ENCODE results near the gene AGFG2. TPM values are rescaled to one million over a fixed set of nuclear protein-coding genes. Genes with fewer than 3 reads are reported as not detected.

AGFG2 gene, protein sequence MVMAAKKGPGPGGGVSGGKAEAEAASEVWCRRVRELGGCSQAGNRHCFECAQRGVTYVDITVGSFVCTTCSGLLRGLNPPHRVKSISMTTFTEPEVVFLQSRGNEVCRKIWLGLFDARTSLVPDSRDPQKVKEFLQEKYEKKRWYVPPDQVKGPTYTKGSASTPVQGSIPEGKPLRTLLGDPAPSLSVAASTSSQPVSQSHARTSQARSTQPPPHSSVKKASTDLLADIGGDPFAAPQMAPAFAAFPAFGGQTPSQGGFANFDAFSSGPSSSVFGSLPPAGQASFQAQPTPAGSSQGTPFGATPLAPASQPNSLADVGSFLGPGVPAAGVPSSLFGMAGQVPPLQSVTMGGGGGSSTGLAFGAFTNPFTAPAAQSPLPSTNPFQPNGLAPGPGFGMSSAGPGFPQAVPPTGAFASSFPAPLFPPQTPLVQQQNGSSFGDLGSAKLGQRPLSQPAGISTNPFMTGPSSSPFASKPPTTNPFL
- total RNA-seq: 7.5 TPM

DNA sequence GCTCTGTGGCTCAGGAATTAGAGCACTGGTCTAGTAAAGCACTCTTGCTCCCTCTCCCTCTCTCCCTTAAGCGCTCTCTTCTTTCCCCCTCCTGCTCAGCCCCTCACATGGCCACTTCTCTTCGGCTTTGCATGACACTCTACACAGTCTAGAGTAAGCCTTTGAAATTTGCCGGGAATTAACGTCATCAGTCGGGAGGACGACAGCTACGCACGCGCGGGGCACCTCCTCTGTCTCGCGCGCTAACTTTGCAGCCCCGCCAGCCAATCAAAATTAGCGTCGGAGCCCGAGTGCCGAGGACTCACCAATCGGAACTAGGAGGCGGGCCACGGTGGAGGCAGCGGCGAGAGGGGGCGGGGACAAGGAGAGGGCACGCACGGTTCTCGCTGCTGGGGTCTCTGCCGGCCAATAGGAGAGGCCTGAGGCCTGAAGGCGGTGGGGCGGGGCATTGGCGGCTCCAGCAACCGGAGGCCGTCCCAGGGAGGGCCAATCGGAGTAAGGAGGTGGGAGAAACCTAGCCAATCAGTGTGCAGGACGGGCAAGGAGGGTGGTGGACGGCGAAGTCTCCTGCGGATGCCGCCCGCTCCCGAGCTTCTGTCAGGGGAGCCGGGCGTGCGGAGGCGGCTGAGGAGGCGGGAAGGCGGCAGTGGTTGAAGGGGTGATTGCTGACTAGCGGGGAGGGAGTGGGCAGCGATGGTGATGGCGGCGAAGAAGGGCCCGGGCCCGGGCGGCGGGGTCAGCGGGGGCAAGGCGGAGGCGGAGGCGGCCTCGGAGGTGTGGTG lies at the start of gene AGFG2:
TSS of gene AGFG2 (plus strand) at position 550 of the 782 bp plus-strand sequence. CDS start at position 694, 144 bp downstream.

DNA sequence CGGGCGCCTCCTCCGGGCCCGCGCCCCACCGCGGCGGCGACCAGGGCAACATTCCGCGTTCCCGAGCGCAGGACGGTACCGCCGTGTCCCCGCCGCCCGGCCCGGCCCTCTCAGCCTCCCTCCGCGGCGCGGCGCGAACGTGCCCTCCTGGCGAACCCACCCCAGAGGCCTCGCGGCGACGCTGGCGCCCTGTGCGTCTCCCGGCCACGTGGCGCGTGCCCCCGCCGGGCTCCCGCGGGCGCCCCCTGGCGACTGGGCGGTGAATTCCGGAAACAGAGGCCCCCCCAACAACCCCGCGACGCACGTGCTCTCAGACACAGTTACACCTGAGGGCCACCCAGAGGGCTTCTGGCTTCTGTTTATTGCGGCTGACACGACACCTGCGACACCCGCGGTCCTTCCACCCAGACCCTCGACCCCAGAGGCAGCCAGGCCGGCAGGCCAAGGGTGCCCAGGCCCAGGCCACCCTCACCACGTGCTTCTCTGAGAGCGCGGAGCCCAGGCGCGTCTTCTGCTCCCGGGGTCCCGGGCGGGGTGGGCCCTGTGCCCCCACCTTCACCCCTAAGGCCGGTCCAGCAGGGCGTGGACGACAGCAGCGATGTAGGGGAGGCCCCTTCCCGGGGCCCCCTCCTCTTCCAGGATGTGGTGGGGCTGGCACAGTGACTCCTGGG lies 34.8 kb downstream of the AGFG2 start, which contains the start of gene SAP25:
TSS of gene SAP25 (minus strand) at position 210 of the 671 bp plus-strand sequence. CDS start at position 52, 158 bp downstream.

DNA sequence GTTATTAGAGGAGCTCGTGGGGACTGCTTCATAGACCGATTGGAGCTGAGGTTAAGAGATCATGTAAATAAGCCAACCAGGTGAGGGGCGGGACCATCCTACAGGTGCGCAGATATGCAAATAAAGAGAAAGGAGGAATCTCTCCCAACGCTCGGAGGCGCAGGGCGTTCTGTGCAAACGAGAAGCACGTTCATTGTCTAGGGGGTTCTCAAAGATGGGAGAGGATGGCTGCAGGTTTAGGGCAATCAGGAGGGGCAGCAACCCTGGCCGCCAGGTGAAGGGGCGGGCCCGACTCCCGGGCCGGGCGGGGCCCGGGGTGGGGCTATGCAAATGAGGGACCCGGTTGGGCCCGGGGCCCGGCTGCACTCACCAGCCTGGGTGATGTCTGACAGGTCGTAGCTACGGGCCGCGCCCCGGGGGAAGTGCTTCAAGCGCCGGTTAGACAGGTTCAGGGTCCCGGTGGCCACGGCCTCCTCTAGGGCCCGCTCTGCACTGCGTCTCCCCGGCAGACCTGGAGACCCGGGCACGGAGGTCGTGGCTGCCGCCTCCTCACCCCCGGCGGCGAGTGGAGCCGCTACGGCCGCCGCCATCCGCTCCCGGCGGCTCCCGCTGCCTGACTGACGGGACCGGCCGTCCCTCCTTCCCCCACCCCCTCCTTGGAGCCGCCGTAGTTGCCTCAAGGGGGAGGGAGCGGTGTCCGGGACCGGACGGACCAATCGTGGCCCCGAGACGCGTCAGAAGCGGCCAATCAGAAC lies 46.7 kb downstream of the AGFG2 start, which contains the start of gene LRCH4:
TSS of gene LRCH4 (minus strand) at position 619 of the 755 bp plus-strand sequence. CDS start at position 590, 29 bp downstream.

DNA sequence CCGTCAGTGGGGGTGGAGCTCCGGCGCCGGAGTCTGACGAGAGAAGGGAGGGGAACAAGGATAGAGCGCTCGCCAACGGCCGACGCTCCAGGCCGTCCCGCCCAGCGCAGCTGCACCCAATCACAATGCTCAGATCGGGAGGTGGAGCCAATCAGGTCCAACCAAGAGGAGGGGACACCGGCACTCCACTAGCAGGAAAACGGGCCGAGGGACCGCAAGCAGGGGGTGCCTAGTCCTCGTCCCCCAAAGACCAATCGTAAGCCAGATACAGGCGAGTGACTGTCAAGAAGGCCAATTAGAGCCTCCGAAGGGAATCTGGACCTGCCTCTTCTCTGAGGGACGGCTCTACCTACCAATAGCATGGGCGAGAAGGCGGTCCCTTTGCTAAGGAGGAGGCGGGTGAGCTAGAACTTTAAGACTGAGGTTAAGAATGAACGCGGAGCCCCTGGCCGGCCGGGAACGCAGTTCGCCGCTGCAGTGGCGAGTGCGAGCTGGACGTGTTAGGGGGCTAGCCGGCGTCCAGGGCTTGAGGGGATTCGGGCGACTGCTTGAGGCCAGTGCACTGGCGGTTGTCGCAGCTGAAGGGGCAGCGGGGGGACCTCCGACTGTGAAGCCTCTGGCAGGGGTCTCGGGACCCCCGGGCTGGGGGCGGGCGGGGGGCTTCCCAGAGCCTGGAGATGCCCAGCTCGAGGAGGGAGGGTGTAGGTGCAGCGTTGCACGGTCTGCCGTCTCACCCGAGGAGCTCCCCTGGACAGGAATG lies 47.4 kb downstream of the AGFG2 start, which contains the start of gene FBXO24:
TSS of gene FBXO24 (plus strand) at position 63 of the 760 bp plus-strand sequence. CDS start at position 361, 298 bp downstream.

DNA sequence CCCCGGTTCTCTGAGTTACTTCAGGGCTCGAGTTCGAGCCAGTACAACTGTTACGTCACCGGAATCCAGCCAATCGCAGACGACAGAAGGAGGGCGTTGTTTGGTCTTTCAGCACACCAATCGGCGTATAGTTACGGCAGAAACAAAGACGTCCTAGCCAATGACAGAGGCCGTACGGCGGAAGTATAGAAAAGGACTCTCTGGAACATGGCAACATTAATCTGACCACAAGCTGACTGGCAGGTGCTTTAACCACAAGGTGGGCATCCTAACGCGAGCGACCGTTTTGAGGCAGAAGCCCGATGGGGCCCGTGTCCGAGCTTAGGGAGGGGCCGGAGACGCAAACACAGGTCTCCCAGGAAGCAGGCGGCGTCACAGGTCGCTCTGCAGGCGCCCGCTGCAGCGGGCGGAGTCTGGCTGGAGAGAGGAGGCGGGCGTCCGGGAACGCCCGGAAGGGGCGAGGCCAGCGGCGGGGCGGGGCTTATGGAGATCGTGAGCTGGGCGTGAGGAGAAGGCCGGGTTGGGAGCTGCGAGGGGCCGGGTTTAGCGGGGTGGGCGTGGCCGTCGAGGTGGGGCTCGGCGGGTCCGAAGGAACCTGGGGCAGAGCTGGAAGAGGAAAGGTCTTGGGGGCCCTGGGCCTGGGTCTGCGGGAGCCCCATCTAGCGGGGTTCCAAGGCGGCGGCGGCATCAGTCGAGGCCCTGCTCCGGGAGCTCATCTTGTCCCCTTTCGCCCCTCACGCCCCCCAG lies 73.2 kb downstream of the AGFG2 start, which contains the start of gene MOSPD3:
TSS of gene MOSPD3 (plus strand) at position 558 of the 747 bp plus-strand sequence. CDS start 252 bp downstream, outside the sequence.

Other genes starting within 250 kb of the AGFG2 start
- gene SPDYE3, start 231.5 kb upstream of the AGFG2 start, total RNA-seq: not detected
- 33.3 TPM for gene PILRB, start 181.1 kb upstream of the AGFG2 start, total RNA-seq
- 1.8 TPM for gene PILRA, start 165.7 kb upstream of the AGFG2 start, total RNA-seq
- gene ZCWPW1, start 110.5 kb upstream of the AGFG2 start, total RNA-seq: 2.9 TPM
- 27.2 TPM for gene MEPCE, start 109.4 kb upstream of the AGFG2 start, total RNA-seq
- gene PPP1R35, start 102.7 kb upstream of the AGFG2 start, total RNA-seq: 13.9 TPM
- gene SPACDR, start 74.9 kb upstream of the AGFG2 start, total RNA-seq: not detected
- 29.0 TPM for gene TSC22D4, start 60.0 kb upstream of the AGFG2 start, total RNA-seq
- gene NYAP1, start 55.3 kb upstream of the AGFG2 start, total RNA-seq: 6.0 TPM
- gene SAP25, start 34.7 kb downstream of the AGFG2 start, total RNA-seq: not detected
- 41.8 TPM for gene LRCH4, start 46.9 kb downstream of the AGFG2 start, total RNA-seq
- 2.5 TPM for gene FBXO24, start 47.1 kb downstream of the AGFG2 start, total RNA-seq
- 198 TPM for gene PCOLCE, start 63.2 kb downstream of the AGFG2 start, total RNA-seq
- gene MOSPD3, start 73.3 kb downstream of the AGFG2 start, total RNA-seq: 10.0 TPM
- 6.2 TPM for gene TFR2, start 102.3 kb downstream of the AGFG2 start, total RNA-seq
- gene ACTL6B, start 117.2 kb downstream of the AGFG2 start, total RNA-seq: 14.7 TPM
- 103 TPM for gene GNB2, start 134.5 kb downstream of the AGFG2 start, total RNA-seq
- gene GIGYF1, start 155.0 kb downstream of the AGFG2 start, total RNA-seq: 45.0 TPM
- gene POP7, start 166.9 kb downstream of the AGFG2 start, total RNA-seq: 25.2 TPM
- not detected for gene EPO, start 181.3 kb downstream of the AGFG2 start, total RNA-seq
- not detected for gene ZAN, start 194.4 kb downstream of the AGFG2 start, total RNA-seq